HUDEP-2 (cell line): Measurements from ENCODE around the gene PELI2.

Source experiments
- DNase-seq, 76 experiments: peaks; one replicate each; lab custom pipeline; 2025; ENCODE audit not compliant: unreplicated experiment in 76 of 76; lab: John Stamatoyannopoulos, UW

The PELI2 gene

GRCh38 chr14:56333359-56334292 lies 215.4 kb downstream of the PELI2 start:
- no peak for DNase-seq

- no peak for DNase-seq
Measured at GRCh38 chr14:56334458-56334857, 216.2 kb downstream of the PELI2 start.

- no peak for DNase-seq
Measured at GRCh38 chr14:56338674-56339073, 220.5 kb downstream of the PELI2 start.

GRCh38 chr14:56339855-56340701 lies 221.9 kb downstream of the PELI2 start:
- DNase-seq: peak in 35 of 76 experiments; percentile 2 to 51 (median 20)

GRCh38 chr14:56340932-56341331 lies 222.7 kb downstream of the PELI2 start:
- no peak for DNase-seq

- DNase-seq: no peak
Measured at GRCh38 chr14:56341766-56342493, 223.7 kb downstream of the PELI2 start.

GRCh38 chr14:56342494-56342942 lies 224.3 kb downstream of the PELI2 start:
- no peak for DNase-seq

- DNase-seq: no peak
Measured at GRCh38 chr14:56349960-56350359, 231.7 kb downstream of the PELI2 start.
